ENCODE measurements around the gene CAMKMT.

CAMKMT gene

GRCh38 chr2:44817256-44817655 is 455.5 kb downstream of the CAMKMT start:
- no peak for TF ChIP-seq CTCF (IDR thresholded peaks at IDR 0.05; ENCODE audit: low read depth, low read length)
- no peak for DNase-seq (ENCODE audit: extremely low read depth, low read depth)

GRCh38 chr2:44817673-44818335 is 456.1 kb downstream of the CAMKMT start:
- no peak for TF ChIP-seq CTCF (IDR thresholded peaks at IDR 0.05; ENCODE audit: low read depth, low read length)
- DNase-seq (ENCODE audit: extremely low read depth, low read depth), result no peak

- no peak for DNase-seq (ENCODE audit: extremely low read depth, low read depth)
- TF ChIP-seq CTCF (IDR thresholded peaks at IDR 0.05; ENCODE audit: low read depth, low read length), result no peak
Observed at GRCh38 chr2:44819061-44819460, 457.3 kb downstream of the CAMKMT start.

GRCh38 chr2:44821500-44821899 is 459.8 kb downstream of the CAMKMT start:
- DNase-seq (ENCODE audit: extremely low read depth, low read depth), result no peak
- TF ChIP-seq CTCF (IDR thresholded peaks at IDR 0.05; ENCODE audit: low read depth, low read length), result no peak

GRCh38 chr2:44822174-44822573 is 460.4 kb downstream of the CAMKMT start:
- DNase-seq (ENCODE audit: extremely low read depth, low read depth), result no peak
- no peak for TF ChIP-seq CTCF (IDR thresholded peaks at IDR 0.05; ENCODE audit: low read depth, low read length)

Data from AG09319 (cell line).